M059J (cell line): ENCODE results near the gene PRKCE. TPM values are rescaled to one million over a fixed set of nuclear protein-coding genes. Genes with fewer than 3 reads are reported as not detected.

Experiments
- DNase-seq: peaks from one replicate; pipeline ENCODE4 v3.0.0-alpha.2; 2012; ENCODE audit warnings: low read depth
- total RNA-seq: library from RNA; depleted of rRNA; stranded (reverse); fragments of >200 nt; shearing (Covaris generic); gene quantifications from 2 replicates; pipeline ENCODE4 v1.2.3, GENCODE V29; 2014

The PRKCE gene
- total RNA-seq, 1 experiment from 2014 or later, result 5.9 TPM

- DNase-seq, result no peak
Observed at GRCh38 chr2:45726188-45726587, 74.7 kb downstream of the PRKCE start.

- no peak for DNase-seq
Observed at GRCh38 chr2:45728458-45728942, 77.0 kb downstream of the PRKCE start.

- peak; percentile 8 for DNase-seq
Observed at GRCh38 chr2:45729753-45730512, 78.5 kb downstream of the PRKCE start.

GRCh38 chr2:45731141-45731540, 79.7 kb downstream of the PRKCE start:
- peak; percentile 47 for DNase-seq

GRCh38 chr2:45732436-45732835, 81.0 kb downstream of the PRKCE start:
- DNase-seq, result no peak

GRCh38 chr2:45732946-45733345, 81.5 kb downstream of the PRKCE start:
- no peak for DNase-seq

- no peak for DNase-seq
Observed at GRCh38 chr2:45734336-45734735, 82.9 kb downstream of the PRKCE start.

- no peak for DNase-seq
Observed at GRCh38 chr2:45734952-45735351, 83.5 kb downstream of the PRKCE start.

GRCh38 chr2:45736757-45737704, 85.6 kb downstream of the PRKCE start:
- DNase-seq, result no peak

- no peak for DNase-seq
Observed at GRCh38 chr2:45739796-45740485, 88.5 kb downstream of the PRKCE start.

- DNase-seq, result no peak
Observed at GRCh38 chr2:45741161-45741850, 89.8 kb downstream of the PRKCE start.

GRCh38 chr2:45743531-45744396, 92.3 kb downstream of the PRKCE start:
- DNase-seq, result no peak

- DNase-seq, result no peak
Observed at GRCh38 chr2:45745231-45745630, 93.8 kb downstream of the PRKCE start.

- DNase-seq, result no peak
Observed at GRCh38 chr2:45746888-45747287, 95.4 kb downstream of the PRKCE start.

- DNase-seq, result no peak
Observed at GRCh38 chr2:45747363-45747762, 95.9 kb downstream of the PRKCE start.

GRCh38 chr2:45748239-45748638, 96.8 kb downstream of the PRKCE start:
- DNase-seq, result no peak

GRCh38 chr2:45750001-45750400, 98.5 kb downstream of the PRKCE start:
- no peak for DNase-seq

- DNase-seq, result no peak
Observed at GRCh38 chr2:45750484-45750883, 99.0 kb downstream of the PRKCE start.

- no peak for DNase-seq
Observed at GRCh38 chr2:45753381-45753780, 101.9 kb downstream of the PRKCE start.
